H54 (cell line): Measurements from ENCODE around the gene PHTF2.
"Not testable (repeated sequence)": the region's sequence is repeated elsewhere in the genome, so short reads cannot be mapped to it uniquely, and the experiment has no call there.

ENCODE experiments used
- DNase-seq: peaks from one replicate; pipeline ENCODE4 v3.0.0; 2011; ENCODE audit warnings: low spot score, mixed read lengths; ENCODE audit not compliant: insufficient read length
- FAIRE-seq: peaks from 3 replicates; lab custom pipeline; 2011; peaks lifted over from hg19 to GRCh38; lab: Jason Lieb, UNC
- POLR2A ChIP-seq: IDR thresholded peaks from 2 replicates; pipeline ENCODE4 v1.6.1; 2011; ENCODE audit warnings: low read depth, mild to moderate bottlenecking, low read length

PHTF2 gene

DNA sequence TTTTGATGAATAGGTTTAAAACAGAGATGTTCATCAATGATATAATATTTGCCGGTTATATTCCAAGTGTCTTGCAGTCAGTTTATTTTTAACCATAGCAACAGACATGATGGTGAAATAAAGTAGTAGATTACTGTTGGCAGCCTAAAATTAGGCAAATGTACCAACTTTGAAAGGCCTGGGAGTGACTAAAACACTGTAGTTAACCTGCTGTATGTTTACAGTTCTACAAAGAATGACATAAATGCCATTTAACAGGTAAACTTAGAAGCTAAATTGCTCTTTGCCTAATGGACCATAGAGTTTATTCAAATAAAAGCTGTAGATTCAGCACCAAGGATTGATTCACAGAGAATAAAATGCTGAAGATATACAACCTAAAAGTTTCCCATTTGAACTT, 64.1 kb downstream of the PHTF2 start:
- TF ChIP-seq POLR2A, result no peak
- DNase-seq (no peak), FAIRE-seq (no peak)

DNA sequence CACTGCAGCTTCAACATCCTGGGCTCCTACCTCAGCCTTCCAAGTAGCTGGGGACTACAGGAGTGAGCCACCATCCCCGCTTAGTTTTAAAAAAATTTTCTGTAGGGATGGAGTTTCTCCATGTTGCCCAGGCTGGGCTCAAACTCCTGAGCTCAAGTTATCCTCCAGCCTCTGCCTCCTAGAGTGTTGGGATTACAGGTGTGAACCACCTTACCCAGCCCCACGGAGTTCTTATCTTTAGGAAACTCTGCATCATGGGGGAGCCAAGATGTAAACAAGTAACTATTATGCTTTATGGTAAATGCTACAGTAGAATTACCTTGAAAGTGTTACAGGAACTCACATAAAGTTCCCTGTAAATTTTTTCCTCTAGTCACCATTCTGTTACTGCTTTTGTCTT, 65.3 kb downstream of the PHTF2 start:
- FAIRE-seq, result no peak
- no peak for DNase-seq
- TF ChIP-seq POLR2A, result no peak

DNA sequence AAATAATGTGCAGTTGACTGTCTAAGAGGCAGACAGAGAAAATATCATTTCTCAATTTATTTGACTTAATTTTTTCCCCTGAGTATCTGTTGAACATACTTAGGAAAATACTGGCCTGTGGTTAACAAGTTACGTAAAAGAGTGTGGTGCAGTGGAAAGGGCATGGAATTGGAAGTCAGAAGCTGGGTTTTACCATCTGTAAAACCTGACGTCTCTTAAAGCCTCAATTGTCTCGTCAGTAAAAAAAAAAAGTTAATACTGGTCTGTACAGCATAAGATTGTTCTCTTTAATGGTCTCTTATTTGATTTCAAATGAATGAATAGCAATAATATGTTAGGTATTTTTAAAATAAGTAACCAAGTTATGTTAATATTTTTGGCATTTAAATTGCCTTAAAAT, 67.8 kb downstream of the PHTF2 start:
- TF ChIP-seq POLR2A, result no peak
- FAIRE-seq, result no peak
- no peak for DNase-seq

DNA sequence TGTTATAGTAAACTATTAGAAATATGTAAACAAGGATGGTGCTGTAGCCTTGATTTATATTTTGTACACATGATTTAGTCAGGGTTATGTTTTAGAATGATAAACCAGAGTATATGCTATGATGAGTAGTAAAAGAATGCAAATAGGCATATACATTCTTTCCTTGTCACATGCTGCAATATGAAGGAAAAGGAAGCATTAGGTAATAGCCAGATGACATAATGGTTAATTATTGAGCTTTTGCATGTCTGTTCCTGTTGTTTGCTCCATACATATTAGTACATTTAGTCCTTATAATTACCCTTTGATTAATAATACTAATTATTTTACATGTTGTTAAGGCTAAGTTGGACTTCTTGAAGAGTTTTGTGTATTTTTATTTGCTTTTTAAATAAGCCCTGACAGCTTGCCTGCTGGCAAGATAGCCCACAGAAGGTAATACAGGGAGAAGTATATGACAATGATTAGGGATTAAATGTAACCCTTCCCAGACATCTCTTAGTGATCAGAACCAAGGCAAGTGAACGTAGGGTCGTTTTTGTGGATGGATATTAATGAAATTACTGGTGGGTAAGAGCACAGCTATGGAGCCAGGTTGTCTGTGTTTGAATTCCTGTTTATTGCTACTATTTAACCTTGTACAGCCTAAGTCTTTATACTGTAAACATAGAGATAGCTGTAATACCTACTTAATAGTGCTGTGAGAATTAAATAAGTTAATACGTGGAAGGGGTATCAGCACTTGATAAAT, 68.4 kb downstream of the PHTF2 start:
- no peak for DNase-seq
- no peak for TF ChIP-seq POLR2A
- no peak for FAIRE-seq

DNA sequence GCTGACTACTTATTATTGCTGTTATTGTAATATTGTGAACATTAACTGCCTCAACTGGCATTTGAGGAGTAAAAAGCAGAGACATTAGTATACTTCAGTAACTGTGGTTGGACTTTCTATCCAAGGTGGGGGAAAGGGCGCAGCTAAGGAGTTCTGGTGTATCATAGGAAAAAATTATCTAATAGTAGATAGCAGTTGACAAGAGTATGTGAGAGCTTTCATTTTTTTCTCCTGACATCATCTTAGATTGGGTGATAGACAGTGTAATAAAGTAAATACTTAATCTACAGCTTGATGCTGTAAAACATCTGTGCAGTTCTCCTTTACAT, 68.9 kb downstream of the PHTF2 start:
- no peak for TF ChIP-seq POLR2A
- FAIRE-seq (no peak), DNase-seq (no peak)

DNA sequence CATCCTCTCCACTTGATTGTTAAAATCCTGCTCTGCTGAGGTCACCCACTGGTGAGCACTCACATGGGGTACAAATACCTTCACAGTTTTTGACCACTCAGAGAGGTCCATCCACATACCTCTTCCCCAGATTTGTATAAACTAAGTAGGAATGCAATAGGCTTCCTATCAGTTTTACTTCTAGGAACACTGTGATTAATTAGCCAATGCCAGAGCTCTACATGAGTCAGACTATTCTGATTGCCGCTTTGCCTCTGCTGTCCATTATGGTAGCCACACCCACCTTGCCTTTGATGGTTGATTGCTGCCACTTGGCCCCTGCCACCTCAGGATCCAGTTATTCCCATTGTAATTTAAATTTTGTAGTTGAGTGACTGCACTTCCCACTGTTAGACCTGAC, 73.7 kb downstream of the PHTF2 start:
- not testable (repeated sequence) for FAIRE-seq, DNase-seq

DNA sequence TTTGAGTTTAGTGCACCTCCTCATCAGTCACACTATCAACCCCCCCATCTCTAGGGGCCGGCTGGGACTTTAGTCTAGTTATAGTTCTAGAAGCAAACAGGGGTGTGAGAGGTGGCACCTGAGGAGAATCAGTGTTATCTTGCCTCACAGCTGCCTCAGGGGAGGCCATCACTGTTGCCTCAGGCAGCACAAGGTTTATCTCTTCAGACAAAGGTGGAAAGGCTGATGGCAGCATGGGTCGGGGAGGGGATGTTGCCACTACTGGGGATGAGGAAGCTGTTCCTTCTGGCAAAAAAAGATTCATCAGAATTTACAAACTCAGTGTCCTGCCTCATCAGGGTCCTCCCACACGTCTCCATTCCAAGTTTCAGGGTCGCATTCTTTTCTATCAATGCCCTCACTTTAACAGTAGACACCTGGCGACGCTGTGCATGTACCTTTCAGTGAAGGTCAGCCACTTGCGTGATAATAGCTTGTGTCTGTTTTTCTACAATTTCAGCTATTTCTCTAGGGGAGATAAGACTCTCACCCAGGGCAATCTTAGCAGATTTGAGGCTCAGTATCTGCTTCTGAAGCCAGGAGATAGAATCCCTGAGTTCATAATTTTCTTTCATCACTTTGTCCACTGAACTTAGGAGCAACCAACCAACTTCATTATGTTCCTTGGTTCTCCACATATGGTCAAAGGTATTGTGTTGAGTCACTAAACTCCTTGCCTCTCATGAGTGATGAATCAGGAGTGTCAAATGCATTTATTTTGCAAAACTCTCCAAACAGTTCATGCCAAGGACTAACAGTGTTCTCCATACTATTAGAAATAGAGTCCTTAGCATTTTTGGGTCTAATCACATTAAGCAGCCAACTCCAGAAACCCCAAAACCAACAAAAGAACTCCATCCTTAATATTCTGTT, 75.1 kb downstream of the PHTF2 start:
- not testable (repeated sequence) for DNase-seq, FAIRE-seq

DNA sequence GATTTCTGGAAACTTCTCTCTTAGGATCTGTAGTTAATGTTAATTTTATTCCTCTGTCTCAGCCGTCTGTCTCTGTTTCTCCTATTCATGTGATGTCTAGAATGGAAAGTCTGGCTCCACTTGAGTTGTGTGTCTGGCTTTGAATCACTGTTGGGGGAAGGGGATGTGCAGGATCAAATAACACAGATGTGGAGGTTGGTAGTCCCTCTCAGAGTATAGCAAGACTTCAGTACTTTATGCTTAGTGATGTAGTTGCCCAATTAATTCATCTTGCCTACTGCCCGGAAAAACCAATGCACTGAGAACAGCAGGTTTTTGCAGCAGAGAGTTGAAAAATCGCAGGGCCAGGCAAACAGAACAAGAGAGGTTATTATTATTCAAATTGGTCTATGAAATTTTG, 79.2 kb downstream of the PHTF2 start:
- no peak for TF ChIP-seq POLR2A
- no peak for FAIRE-seq
- no peak for DNase-seq

DNA sequence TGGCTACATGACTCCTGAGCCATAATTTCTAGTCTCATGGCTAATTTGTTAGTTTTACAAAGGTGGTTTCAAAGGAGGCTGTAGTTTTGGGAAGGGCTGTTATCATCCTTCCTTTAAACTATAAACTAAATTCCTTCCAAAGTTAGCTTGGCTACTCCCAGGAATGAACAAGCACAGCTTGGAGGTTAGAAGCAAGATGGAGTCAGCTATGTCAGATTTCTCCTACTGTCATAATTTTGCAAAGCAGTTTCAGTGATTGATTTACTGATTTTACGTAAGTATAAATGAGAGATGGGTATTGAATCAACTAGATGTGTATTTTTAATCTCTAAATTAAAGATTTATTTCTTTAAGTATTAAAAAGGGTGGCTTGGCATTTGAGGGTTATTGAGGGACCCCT, 79.9 kb downstream of the PHTF2 start:
- DNase-seq (no peak), FAIRE-seq (no peak)
- no peak for TF ChIP-seq POLR2A

DNA sequence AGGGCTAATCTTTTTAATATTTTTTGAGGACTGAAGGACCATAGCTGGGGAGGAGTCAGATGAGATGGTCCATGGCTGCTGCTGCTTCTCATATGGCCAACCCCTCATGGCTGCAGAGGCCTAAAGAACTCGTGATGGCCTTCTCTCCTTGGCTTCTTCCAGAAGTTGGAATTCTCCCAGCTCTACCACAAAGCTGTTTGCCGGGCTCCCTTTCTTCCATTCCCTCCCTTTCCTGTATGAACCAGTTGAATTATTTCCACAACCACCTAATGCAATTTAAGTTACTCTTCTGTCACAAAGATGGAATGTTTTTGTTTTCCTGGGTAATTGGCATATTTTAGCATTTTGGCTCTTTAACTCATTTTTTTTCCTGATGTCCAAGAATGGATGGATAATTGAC, 80.7 kb downstream of the PHTF2 start:
- FAIRE-seq, result no peak
- no peak for TF ChIP-seq POLR2A
- DNase-seq, result no peak

DNA sequence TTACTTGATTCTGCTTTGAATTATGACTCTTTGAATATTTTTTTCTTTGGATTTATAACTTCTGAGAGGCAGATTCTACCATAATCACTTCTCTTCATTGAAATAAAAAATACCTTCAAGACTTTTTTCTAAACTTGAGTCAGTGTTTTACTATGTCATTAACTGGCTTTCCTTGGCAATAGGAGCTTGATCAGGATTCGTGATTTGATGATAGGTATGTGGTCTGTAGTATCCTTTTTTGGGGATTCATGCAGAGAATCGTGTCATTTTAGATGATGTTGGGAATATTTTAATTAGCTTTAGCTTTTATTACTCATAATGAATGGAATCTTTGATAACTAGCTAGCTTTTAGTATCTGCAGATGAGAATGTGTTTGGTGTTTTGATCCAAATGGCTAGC, 83.3 kb downstream of the PHTF2 start:
- TF ChIP-seq POLR2A, result no peak
- DNase-seq (no peak), FAIRE-seq (no peak)

DNA sequence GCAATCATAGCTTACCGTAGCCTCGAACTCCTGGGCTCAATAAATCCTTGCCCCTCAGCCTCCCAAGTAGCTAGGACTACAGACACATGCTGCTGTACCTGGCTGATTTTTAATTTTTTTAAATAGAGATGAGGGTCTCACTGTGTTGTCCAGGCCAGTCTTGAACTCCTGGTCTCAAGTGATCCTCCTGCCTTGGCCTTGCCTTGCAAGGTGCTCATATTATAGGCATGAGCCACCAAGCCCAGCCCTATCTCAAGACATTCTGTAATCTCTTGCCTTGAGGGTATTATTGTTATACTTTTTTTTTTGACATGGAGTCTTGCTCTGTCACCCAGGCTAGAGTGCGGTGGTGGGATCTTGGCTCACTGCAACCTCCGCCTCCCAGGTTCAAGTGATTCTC, 86.6 kb downstream of the PHTF2 start:
- DNase-seq, result no peak
- FAIRE-seq, result no peak
- TF ChIP-seq POLR2A, result no peak

DNA sequence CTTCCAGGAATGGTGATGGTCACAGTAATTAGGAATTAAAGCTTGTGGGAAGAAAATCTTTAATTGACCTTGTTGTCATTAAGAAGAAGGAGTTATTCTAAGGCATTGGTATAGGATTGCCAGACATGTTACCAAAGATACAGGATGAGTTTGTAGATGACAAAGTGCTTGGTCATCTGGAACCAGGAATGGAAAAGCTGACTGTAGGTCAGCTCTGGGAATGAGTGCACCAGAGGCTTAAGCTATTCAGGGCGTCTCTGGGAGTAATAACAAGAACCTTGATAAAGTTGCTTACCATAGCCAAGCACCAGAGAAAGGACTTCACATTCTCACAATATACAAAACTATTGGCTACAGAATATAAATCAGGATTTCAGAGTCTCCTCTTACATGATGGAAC, 89.0 kb downstream of the PHTF2 start:
- FAIRE-seq (no peak), DNase-seq (no peak)
- TF ChIP-seq POLR2A, result no peak

DNA sequence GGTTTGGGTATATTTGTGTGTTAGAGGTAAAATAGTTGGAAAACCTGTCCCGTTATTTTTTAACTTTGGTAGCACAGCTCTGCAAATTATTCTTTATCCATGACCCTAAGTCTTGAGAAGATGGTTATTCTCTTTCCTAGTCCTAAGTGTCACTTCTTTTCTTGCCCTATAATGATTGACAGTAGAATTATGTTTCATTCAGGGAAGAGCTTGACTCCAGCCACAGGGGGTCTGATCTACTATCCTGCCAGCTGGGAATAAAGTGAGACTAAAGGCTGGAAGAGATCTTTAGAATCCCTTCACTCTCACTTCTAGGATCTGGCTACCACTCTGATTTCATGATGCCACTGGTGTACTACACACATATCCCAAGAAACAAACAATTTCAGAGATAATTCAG, 90.4 kb downstream of the PHTF2 start:
- FAIRE-seq (no peak), DNase-seq (no peak)
- no peak for TF ChIP-seq POLR2A

DNA sequence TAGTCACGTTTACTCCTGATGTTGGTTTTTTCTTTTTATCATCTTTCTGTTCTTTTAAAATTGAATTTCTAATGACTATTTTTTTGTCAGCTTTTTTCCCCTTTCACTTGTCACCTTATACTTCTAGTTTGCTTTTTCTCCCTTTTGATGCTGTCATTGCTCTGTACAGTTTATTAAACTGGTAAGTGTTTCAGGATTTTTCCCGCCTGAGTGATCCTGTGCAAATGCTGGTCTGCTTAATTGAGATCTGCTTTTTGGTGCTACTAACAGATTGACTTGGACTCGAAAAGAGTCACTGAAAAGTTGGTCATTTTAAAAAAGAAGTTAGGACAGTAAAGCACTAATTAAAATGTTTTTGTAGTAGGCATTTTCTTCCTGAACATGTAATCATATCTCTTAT, 95.2 kb downstream of the PHTF2 start:
- no peak for TF ChIP-seq POLR2A
- FAIRE-seq (no peak), DNase-seq (no peak)
